GM21528 (cell line): Measurements from ENCODE around the gene PDE6A.
"Not testable (repeated sequence)": the region's sequence is repeated elsewhere in the genome, so short reads cannot be mapped to it uniquely, and the experiment has no call there.

Experiments used
- ATAC-seq: cut with Tn5 transposase; IDR thresholded peaks from one replicate; pipeline ENCODE4 v1.9.1; 2021; ENCODE audit warnings: mild to moderate bottlenecking, moderate library complexity; ENCODE audit not compliant: unreplicated experiment, low FRiP score

PDE6A gene

GRCh38 chr5:149870232-149870631, 74.4 kb downstream of the PDE6A start:
- ATAC-seq, result no peak

GRCh38 chr5:149869411-149869821, 75.2 kb downstream of the PDE6A start:
- ATAC-seq, result no peak

DNA sequence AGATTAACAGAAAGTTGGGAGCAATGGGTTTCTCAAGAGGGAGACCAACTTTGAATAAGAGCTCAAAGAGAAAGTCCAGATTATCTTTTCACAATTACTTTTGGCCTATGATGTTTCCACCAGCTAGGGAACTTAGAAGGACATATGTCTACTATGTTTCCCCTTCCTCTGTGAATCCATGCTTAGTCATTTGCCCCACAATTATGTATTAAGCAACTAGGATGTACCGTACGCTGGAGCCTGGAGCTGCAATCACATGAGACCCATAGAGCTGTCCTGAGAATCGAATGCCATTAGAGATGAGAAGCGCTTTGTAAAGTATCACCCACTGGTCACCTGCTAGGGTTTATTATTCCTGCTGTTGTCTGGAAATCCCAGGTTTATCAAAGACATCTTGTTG, 78.8 kb downstream of the PDE6A start:
- no peak for ATAC-seq

DNA sequence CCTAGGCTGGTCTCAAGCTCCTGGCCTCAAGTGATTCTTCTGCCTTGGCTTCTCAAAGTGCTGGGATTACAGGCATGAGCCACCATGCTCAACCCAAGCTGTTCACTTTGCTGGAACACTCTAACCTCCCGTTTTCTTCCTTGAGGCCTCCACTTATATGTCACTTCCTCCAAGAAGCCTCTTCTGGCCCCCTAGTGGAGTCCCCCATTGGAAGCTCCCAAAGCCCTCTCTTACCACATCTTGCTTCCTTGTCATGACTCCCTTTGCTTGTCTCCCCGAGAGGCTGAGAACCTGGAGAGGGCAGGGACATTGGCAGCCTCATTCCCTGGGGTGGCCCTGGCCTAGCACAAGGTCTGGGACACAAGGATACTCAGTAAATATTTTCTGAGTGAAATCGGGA, 80.8 kb downstream of the PDE6A start:
- ATAC-seq, result no peak

GRCh38 chr5:149863176-149863575, 81.4 kb downstream of the PDE6A start:
- ATAC-seq, result no peak

- ATAC-seq, result peak; percentile 76
These were observed 83.7 kb downstream of the PDE6A start for GRCh38 chr5:149860801-149861322.

DNA sequence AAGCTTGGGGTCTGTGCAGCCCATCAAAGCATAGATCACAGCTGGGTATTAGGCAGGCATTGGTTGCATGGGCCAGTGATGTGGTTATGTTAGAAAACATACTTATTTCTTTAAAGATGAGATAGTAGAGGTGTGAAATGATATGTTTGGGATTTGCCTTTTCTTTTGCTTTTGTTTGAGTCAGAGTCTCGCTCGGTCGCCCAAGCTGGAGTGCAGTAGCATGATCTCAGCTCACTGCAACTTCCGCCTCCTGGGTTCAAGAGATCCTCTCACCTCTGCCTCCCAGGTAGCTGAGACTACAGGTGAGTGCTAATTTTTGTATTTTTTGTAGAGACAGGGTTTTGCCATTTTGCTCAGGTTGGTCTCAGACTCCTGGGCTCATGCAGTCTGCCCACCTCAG, 84.8 kb downstream of the PDE6A start:
- no peak for ATAC-seq

GRCh38 chr5:149858481-149858880, 86.1 kb downstream of the PDE6A start:
- not testable (repeated sequence) for ATAC-seq

GRCh38 chr5:149857499-149857898, 87.1 kb downstream of the PDE6A start:
- ATAC-seq, result no peak

GRCh38 chr5:149855366-149855765, 89.2 kb downstream of the PDE6A start:
- ATAC-seq, result no peak

DNA sequence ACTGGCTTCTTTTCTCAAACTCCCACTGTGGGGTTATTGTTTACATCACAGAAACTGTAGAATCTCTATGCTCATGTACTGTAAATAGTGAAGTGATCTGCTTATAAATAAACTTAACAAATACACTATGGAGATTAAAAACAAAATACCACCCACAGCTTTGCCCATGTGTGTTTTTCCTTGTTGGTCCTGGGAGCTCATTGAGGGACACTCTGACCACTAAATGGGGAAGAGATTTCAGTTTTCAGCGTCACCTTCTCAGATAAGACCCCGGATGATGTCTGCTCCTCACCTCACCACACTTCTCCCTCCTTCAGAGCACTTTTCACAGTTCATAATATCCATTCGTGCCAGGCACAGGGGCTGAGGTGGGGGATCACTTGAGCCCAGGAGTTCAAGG, 89.7 kb downstream of the PDE6A start:
- ATAC-seq, result no peak

GRCh38 chr5:149853701-149854100, 90.9 kb downstream of the PDE6A start:
- ATAC-seq, result no peak

- no peak for ATAC-seq
These were observed 91.3 kb downstream of the PDE6A start for GRCh38 chr5:149853331-149853648.

GRCh38 chr5:149852641-149853330, 91.8 kb downstream of the PDE6A start:
- no peak for ATAC-seq

DNA sequence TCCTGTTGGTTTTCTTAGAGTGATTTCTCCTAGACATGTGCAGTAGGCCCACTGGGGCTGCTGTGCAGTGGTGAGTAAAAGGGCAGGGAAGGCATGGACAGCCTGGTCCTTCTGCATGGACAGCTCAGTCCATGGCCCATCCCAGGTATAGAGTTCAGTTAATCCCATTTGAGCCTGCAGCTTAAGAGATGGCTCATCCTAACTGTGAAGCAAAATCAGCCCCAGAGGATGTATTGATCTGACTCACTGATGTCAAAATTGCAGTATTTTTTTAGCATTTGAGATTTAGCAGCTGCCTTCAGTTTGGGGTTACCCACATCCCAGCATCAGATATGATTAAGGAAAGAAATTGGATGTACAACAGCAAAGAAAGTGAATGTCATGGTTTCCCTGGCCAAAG, 93.4 kb downstream of the PDE6A start:
- no peak for ATAC-seq

GRCh38 chr5:149849966-149850910, 94.4 kb downstream of the PDE6A start:
- no peak for ATAC-seq

GRCh38 chr5:149849280-149849965, 95.2 kb downstream of the PDE6A start:
- no peak for ATAC-seq

- no peak for ATAC-seq
These were observed 97.0 kb downstream of the PDE6A start for GRCh38 chr5:149847611-149848010.

DNA sequence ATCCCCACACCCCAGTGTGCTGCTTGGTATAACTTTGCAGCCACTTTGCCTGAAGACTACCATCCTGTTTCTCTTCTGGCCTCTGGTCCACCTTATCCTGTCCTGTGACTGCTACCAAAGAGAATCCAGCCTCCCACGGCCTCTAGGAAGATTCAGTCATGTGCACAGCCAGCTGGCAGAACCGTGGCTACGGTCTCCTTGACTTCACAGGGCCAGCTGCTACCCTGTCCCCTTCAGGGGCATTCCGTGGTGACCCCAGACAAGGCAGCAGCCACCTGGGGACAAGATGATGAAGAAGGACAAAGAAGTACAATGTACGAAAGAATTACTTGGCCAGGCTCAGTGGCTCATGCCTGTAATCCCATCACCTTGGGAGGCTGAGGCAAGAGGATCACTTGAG, 98.6 kb downstream of the PDE6A start:
- no peak for ATAC-seq

DNA sequence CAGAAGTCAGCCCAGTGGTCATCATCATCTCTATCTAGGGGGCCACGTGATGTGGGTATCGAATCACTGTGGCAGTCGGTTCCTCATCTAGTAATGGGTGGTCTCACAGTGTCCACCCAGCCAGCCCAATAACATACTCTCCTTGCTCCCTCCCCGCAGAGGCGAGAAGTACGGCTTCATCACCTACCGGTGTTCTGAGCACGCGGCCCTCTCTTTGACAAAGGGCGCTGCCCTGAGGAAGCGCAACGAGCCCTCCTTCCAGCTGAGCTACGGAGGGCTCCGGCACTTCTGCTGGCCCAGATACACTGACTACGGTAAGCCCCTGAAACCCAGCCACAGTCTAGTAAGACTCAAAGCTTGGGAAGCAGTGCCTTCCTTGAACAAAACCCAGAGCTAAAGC, 99.0 kb downstream of the PDE6A start:
- no peak for ATAC-seq
